HG02943 (cell line): Measurements from ENCODE around the gene THSD4.
"Not testable (repeated sequence)": the region's sequence is repeated elsewhere in the genome, so short reads cannot be mapped to it uniquely, and the experiment has no call there.

Experiments used
- ATAC-seq: cut with Tn5 transposase; IDR thresholded peaks from one replicate; pipeline ENCODE4 v1.9.1; 2021; ENCODE audit warnings: mild to moderate bottlenecking, low read depth, moderate library complexity; ENCODE audit not compliant: unreplicated experiment

The THSD4 gene

GRCh38 chr15:71143373-71144310, 28.4 kb downstream of the THSD4 start:
- ATAC-seq = no peak

GRCh38 chr15:71145648-71146047, 30.4 kb downstream of the THSD4 start:
- ATAC-seq = no peak

GRCh38 chr15:71146580-71146982, 31.3 kb downstream of the THSD4 start:
- ATAC-seq = no peak

- no peak for ATAC-seq
Measured at GRCh38 chr15:71148048-71148447, 32.8 kb downstream of the THSD4 start.

- no peak for ATAC-seq
Measured at GRCh38 chr15:71149646-71150557, 34.6 kb downstream of the THSD4 start.

- ATAC-seq = no peak
Measured at GRCh38 chr15:71151081-71151480, 35.8 kb downstream of the THSD4 start.

- no peak for ATAC-seq
Measured at GRCh38 chr15:71152542-71152941, 37.3 kb downstream of the THSD4 start.

- ATAC-seq = no peak
Measured at GRCh38 chr15:71153823-71154524, 38.7 kb downstream of the THSD4 start.

GRCh38 chr15:71154607-71155200, 39.4 kb downstream of the THSD4 start:
- no peak for ATAC-seq

GRCh38 chr15:71155534-71155933, 40.3 kb downstream of the THSD4 start:
- ATAC-seq = no peak

- ATAC-seq = no peak
Measured at GRCh38 chr15:71160976-71161375, 45.7 kb downstream of the THSD4 start.

GRCh38 chr15:71162309-71162708, 47.0 kb downstream of the THSD4 start:
- ATAC-seq = no peak

GRCh38 chr15:71164606-71165005, 49.3 kb downstream of the THSD4 start:
- not testable (repeated sequence) for ATAC-seq

- no peak for ATAC-seq
Measured at GRCh38 chr15:71167445-71168165, 52.3 kb downstream of the THSD4 start.

- ATAC-seq = no peak
Measured at GRCh38 chr15:71168166-71168834, 53.0 kb downstream of the THSD4 start.

GRCh38 chr15:71170163-71170562, 54.9 kb downstream of the THSD4 start:
- no peak for ATAC-seq

GRCh38 chr15:71171195-71171594, 55.9 kb downstream of the THSD4 start:
- no peak for ATAC-seq

- ATAC-seq = not testable (repeated sequence)
Measured at GRCh38 chr15:71174360-71174759, 59.1 kb downstream of the THSD4 start.
